ACHN (cell line): Measurements from ENCODE around the gene CTDSPL2.
"Not testable (repeated sequence)": the region's sequence is repeated elsewhere in the genome, so short reads cannot be mapped to it uniquely, and the experiment has no call there.

Experiments
- DNase-seq: peaks from one replicate; pipeline ENCODE4 v3.0.0-alpha.2; 2015
- in situ Hi-C: cut with HindIII; loops from 2 replicates; pipeline ENCODE4 v1.10.0; 2017; ENCODE audit warnings: low sequenced_read_pairs, low pct_ligation_motif_present, low pct_unique_long_range_greater_than_20kb

CTDSPL2 gene

DNA sequence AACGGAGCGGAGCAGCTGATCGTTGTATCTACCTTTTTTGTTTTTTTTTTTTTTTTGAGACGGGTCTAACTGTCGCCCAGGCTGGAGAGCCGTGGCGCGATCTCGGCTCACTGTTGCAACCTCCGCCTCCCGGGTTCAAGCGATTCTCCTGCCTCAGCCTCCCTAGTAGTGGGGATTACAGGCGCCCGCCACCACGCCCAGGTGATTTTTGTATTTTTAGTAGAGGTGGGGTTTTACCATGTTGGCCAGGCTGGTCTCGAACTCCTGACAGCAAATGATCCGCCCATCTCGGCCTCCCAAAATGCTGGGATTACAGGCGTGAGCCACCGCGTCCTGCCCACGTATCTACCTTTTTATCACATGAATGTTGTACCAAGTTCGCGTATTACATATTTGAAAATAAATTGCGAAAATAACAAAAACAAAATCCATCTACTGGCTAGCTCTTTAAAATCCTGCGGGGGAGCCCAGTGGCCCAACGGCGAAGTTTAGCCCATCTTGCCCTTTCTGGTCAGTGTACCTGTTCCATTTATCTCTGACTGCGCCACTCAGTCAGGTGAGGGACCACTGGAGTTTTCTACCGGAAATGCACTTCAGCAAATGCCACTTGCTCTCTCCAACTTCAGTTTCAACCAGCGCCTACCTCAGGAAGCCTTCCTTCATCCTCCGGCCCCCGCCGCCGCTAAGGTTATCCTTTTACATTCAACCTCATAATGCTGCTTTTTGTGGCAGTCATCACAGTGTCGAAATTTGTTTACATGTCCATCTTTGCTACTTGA is 108.3 kb downstream of the CTDSPL2 start:
- DNase-seq = peak; percentile 35
- in situ Hi-C loops = no loop called here

DNA sequence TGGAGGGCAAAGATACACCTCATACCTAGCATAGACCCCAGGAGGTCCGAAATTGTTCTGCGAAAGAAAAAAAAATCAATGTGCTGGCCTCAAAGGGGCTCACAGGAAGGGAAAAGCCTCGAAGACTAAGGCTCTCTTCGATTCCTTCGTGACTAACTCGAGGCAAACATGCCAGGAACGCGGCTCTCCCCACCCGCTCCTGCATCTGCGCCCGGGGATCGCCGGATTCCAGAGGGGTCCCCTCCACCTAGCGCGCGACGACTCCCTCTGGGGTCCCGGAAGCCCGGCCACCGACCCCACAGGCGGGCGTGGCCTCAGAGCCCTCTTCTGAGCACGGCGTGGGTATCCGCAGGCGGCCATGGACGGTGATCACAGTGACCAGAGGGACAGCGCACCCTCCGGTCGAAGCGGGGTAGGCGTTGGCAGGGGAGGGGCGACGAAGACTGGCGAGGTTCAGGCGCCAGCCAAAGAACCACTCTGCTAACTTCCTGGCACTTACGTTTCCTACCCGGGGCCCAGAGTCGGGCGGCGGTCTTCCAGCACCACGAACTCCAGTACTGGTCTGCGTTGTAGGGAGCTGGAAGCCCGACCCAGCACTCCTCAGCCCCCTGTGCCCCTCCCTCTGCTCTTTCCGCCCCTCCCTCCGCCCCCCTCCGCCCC is 109.0 kb downstream of the CTDSPL2 start:
- in situ Hi-C loops = no loop called here
- peak; percentile 86 for DNase-seq

DNA sequence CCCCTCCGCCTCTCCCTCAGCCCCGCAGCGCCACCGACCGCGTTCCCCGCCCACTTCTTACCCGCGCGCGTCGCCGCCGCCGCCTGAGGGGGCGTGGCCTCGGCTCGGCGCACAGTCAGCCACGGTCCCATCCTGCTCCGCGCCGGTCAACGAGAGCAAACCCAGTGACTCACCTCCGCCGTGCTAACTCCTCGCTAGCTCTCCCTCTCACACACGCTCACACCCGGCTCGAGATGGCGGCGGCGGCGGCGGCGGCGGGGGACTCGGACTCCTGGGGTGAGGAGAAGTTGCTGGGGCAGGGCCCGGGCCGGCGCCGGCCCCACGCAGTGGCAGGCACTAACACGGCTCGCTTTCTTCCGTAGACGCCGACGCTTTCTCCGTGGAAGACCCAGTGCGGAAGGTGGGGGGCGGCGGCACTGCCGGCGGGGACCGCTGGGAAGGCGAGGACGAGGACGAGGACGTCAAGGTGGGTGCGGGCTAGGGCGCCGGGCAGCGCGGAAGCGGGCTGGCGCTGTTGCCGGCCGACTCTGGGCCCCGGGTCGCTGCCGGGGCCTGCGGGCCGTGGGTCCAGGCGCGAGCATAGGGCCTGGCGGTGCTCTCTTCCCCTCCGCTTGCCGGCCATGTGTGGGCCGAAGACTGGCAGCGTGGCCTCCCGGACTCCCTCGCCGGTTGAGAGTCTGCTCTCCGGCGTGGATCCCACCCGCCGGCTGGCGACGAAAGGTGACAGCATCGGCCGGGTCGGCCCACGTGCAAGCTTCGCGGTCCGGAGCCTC is 109.7 kb downstream of the CTDSPL2 start, which contains the start of gene EIF3J:
Gene EIF3J, plus strand, starts transcription at position 186 of the 773 bp plus-strand sequence. Its CDS starts 48 bp downstream, at position 234.
- in situ Hi-C loops = no loop called here

DNA sequence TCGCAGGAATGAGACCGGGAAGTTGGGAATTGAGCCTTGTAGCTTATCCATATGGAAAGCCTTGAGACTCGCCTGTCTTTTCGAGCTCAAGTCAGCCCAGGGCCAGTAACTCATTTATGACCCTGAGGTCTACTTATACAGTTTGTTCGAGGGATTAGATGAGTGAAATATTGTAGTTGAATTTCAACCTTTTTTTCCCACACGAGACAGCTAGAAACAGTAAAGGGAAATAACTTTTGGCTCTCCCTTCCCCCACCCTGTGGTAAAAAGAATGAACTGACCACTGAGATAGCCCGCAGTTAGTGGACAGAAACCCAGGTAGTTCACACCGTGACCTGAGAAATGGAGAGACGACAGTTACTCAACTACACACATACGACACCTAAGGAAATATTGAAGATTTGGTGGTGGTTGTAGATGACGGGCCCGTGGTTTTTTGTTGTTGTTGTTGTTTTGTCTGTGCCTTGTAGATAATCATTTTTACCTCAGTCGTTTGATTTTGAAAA is 110.4 kb downstream of the CTDSPL2 start:
- DNase-seq = peak; percentile 66
- in situ Hi-C loops = no loop called here

More for the DNA sequence above, 109.7 kb downstream of the CTDSPL2 start, which contains the start of gene EIF3J:
- peak; percentile 95 for DNase-seq

DNA sequence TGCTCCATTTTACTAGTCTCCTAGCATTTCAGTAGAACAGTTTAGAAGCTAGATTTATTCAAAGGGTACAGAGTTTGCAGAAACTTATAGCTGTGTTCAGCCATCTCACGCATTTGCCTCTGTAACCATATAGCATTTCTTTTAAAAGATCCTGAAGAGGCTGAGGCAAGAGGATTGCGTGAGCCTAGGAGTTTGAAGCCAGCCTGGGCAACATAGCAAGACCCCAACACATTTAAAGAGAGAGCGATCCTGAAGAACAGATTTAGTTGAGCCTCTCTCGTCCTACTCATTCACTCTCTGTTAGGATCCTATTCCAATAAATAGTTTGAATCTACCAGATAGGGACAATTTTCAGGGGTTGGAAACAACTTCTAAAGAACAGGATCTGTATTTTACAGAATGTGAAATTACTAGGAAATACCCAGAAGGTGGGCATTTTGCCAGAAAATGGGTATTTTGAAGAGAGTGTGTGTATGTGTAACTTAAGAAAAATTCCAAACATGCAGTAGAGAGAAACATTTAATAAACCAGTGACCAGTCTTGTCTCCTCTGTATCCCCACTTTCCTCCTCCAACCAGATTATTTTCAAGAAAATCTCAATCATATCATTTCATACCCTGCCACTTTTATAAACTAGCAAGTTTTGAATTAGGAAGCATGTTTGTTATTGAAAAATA is 114.0 kb downstream of the CTDSPL2 start:
- in situ Hi-C loops = no loop called here
- DNase-seq = peak; percentile 90

DNA sequence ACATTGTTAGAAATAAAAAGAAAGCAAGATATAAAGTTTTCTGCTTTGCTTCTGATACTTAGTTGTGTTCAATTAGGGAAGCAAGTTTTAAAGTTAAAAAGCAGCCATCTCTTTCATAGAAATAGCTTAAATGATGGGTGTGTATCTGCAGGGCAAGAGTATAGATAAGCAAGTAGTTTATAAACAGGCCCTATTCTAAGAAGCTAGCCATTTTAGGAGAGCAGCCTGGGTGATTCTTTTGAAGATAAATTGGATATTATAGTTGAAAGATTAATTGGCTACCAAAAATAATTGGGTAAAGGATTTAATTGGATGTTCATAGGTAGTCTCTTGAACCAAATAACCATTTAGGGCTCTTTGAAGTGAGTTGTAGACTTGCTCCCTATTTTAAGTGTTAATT is 115.2 kb downstream of the CTDSPL2 start:
- in situ Hi-C loops = no loop called here
- no peak for DNase-seq

DNA sequence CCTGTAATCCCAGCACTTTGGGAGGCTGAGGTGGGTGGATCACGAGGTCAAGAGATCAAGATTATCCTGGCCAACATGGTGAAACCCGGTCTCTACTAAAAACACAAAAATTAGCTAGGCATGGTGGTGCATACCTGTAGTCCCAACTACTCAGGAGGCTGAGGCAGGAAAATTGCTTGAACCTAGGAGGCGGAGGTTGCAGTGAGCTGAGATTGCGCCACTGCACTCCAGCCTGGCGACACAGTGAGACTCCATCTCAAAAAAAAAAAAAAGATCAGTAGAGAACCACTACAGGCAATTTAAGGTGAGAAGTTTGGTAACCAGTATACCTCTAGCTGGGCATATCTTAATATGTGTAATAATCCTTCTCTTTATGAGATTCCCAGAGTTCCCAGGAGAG is 117.3 kb downstream of the CTDSPL2 start:
- in situ Hi-C loops, DNase-seq: not testable (repeated sequence)

DNA sequence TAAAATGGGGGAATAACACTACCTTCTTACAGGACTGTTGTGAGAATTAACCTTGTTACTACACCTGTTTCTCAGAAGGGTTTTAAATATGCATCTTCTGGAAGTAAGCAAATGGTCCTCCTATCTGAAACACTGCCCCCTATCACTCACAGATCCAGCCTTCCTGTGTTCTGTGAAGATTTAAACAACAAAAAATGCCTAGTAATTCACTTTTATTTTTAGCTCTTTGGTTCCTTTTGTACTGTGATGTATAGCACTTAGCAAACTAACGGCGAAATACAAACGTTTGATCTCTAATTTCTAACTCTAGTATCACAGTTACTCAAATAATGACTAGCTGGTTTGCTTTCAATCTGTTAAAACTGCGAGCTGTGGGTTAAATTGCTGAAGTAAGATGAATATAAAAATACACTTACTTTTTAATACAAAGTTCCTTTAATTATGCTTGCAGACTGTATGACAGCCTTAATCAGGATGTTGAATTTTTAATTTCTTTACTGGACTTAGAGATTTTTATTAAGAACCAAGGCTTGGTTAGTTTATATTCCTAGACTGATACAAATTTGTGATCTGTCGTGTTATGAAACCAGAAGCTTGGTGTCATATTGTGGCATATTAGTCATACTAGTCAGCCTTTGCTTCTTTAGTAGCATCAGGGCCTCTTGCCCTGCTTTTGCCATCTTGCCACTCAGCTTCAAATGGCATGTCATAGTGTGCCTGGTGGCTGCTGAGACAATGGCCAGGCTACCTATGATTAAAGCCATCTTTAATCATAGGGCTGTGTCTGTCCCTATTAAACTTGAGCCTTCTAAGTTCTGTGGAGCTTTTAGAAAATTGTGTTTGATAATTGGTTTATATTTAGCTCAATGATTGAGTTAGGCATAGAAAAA is 118.7 kb downstream of the CTDSPL2 start:
- DNase-seq = peak; percentile 20
- in situ Hi-C loops = no loop called here

DNA sequence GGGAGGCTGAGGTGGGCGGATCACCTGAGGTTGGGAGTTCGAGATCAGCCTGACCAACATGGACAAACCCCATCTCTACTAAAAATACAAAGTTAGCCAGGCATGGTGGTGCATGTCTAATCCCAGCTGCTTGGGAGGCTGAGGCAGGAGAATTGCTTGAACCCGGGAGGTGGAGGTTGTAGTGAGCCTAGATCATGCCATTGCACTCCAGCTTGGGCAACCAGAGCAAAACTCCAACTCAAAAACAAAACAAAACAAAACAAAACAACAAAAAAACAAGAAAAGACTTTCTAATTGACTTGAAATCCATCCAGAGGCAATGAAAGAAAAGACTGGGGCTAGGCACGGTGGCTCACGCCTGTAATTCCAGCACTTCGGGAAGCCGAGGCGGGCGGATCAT is 121.7 kb downstream of the CTDSPL2 start:
- in situ Hi-C loops = not testable (repeated sequence)

DNA sequence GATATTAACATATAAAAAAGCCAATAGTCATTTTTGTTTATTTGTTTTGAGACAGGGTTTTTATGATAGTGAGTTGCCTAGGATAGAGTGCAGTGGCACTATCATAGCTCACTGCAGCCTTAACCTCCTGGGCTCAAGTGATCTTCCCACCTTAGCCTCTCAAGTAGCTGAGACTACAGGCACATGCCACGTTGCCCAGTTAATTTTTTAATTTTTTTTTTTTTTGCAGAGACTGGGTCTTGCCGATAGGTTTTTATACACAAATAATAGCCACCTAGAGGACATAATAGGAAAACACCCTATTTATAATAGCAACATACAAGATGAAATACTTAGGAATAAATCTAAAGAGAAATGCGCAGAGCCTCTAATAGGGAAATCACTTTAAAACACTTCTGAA is 122.8 kb downstream of the CTDSPL2 start:
- in situ Hi-C loops = no loop called here

More for the DNA sequence above, 121.7 kb downstream of the CTDSPL2 start:
- DNase-seq = not testable (repeated sequence)

DNA sequence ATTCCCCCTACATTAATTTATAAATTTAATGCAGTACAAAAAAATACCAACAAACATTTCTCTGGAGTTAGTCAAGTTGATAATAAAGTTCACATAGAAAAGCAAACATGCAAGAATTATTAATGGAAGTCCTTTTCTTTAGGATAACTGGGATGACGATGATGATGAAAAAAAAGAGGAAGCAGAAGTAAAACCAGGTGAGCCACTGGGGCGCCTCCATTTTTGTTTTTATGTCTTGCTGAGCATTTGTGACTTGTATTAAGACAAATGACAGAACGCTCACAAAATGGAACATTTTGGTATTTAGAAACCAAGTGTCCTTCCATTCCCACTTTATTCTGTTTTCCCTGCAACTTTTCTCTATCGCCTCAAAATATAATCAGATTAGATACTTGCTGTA is 123.3 kb downstream of the CTDSPL2 start:
- no peak for DNase-seq
- in situ Hi-C loops = no loop called here

More for the DNA sequence above, 122.8 kb downstream of the CTDSPL2 start:
- peak; percentile 43 for DNase-seq

DNA sequence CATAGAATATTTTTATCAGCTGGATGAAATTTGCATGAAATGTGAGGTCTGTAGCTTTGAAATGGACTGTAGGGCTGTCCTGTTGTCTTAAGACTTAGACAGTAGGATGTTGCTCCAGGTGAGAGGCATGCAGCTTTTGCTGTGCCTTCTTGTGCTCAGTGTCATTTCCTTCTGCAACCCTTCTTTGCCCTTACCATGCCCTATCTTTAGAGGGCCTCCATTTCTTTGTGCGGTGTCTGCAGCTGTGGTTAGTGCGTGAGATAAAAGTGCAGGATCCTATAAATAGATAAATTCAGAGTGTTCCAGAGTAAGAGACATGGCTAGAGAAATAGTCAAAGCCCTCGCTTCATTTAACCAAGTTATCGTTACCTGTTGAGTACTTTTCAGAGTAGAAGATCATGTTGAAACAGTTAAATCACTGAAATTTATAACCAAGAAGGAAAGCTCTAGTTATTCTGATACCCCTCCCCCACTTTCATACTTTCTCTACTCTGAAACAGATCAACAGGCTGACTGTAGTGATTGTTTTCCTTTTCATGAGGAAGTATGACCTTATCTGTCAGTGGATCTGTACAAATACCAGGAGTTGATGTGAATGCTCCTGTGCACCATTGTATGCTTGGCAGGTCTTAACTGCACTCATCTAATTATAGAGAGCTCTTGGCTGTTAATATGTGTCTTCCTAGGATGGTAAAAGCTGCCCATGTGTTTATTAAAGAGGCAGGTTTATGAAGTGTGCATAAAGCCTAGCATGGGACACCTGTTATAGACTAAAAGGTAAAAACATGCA is 127.7 kb downstream of the CTDSPL2 start:
- no peak for DNase-seq
- in situ Hi-C loops = no loop called here

DNA sequence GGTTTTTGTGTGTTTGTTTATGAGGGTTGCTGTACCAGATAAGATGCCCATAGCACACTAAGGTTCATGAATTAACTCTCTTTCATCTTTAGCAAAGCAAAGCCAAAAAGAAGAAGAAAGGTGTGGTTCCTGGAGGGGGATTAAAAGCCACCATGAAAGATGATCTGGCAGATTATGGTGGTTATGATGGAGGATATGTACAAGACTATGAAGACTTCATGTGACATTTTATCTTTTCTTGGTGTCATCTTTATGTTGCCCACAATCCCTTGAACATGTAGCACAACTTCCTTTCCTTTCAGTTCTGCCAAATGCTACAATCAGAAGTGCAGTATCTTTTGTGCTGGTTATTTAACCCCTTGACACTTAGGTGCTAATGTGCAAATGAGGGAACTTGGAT is 133.5 kb downstream of the CTDSPL2 start:
- in situ Hi-C loops, DNase-seq: not testable (repeated sequence)

DNA sequence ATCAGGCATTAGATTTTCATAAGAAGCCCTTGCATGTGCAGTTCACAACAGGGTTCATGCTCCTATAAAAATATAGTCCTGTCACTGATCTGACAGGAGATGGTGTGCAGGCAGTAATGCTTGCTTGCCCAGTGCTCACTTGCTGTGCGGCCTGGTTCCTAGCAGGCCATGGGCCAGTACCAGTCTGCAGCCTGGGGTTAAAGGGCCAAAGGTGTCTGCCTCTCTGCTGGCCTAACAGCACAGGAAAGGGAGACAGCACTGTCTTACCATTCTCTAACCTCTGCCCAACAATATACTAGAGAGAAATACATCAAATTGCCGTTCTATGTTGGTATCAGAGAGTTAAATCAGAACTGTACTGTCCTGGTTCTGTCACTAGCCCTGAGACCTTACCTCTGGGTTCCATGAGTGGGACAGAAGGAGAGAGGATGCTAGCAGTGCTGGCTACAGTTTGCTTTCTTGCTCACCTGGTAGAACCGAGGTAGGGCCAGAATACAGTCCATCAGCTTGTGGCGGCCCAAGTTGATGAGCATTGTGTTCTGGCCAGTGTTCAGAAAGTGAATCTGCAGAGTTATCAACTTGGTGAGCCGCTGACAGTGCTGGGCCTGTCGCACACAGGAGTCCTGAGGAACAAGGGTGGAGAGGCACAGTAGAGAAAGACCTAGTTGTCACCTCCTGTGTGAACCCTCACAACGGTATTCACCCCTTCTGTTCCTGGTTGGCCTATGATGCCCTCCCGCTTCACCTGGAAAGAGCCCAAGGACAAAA is 138.1 kb downstream of the CTDSPL2 start:
- in situ Hi-C loops = no loop called here
- no peak for DNase-seq

DNA sequence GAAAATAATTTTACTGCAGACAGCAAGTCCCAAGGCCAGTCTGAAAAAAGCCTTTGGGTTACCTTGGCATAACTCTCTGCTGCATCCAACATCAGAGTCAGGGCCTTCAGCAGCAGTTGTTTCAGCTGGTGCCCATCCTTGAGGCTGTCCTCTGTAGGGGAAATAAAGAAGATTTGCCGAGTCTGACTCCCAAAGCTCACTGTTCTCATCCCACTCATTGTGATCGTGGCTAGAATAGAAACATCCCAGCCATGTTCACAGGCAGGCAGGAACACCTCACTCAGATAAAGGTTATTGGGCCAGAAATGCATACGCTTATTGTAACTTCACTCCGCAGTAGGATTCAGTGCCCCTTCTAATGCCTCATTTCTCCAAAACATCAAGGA is 138.7 kb downstream of the CTDSPL2 start:
- in situ Hi-C loops = no loop called here
- DNase-seq = no peak

DNA sequence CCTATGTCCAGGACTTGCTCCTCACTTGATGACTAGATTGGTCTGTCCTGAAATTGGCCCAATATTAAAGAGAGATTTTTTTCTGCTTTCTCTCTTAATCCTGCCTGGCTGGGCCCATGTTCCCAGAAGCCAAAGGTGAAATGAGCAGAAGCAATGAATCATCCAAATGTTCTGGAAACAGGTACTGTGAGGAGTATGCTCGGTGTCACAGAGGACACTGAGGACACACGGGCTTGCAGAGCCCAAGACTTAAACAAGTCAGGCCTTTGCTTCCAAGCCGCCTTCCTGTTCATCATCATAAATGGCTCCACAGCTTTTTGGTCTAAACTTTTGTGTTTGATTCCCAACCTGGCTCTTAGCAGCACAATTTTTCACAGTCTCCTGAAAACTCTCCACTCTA is 140.9 kb downstream of the CTDSPL2 start:
- in situ Hi-C loops = no loop called here
- no peak for DNase-seq
